ENCODE measurements around the gene FOXK1. TPM values are rescaled to one million over a fixed set of nuclear protein-coding genes. Genes with fewer than 3 reads are reported as not detected.

Gene FOXK1
- total and polyA plus RNA-seq, 2 experiments from 2014 or later: 2.3 to 12.7 TPM

DNA sequence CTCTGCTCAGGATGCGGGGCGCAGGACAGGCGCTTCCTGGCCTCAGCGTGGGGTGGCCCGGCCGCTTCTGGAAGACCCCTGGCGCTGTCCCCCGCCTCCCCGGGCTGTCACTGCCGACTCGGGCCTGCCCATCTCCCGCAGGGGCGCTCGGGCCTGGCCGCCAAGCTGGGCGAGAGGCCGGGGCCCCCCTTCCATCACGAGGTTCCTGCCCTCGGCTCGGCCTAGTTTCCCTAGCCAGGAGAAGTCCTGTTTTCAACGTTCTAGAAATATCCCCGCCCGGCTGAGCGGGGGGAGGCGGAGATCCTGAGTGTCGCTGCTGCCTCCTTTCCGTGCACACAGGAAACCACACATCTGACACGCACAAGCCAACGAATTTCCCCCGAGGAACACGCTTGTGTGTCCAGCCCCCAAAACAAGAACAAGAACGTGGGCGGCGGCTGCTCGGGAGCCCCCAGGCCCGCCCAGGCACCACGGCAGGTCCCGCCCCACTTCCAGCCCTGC, 127.0 kb downstream of the FOXK1 start:
- Histone ChIP-seq H3K79me2 (replicated peaks; ENCODE audit: insufficient read depth) (no peaks in the 10 kb centered on the region), H4K20me1 (replicated peaks; ENCODE audit: insufficient read depth) (no peaks in the 10 kb centered on the region), H2AFZ (no peak overlapping the region), H3K27me3 (ENCODE audit: insufficient read depth) (no peaks in the 10 kb centered on the region), H3K9me2 (ENCODE audit: insufficient read depth) (no peaks in the 10 kb centered on the region), H3F3A (replicated peaks; ENCODE audit: low read depth) (no peaks in the 10 kb centered on the region), H3K4me1 (ENCODE audit: insufficient read depth) (peaks cover 3% of the 10 kb centered on the region; the same call in 1 of the 2 replicates), H3K4me2 (0 out of 2 replicates have a peak overlapping the region, but pooled peaks have one; percentile 43), H3K4me3 (no peak overlapping the region), H3K36me3 (ENCODE audit: insufficient read depth) (no peaks in the 10 kb centered on the region), H3K27ac (ENCODE audit: low read depth) (no peak overlapping the region)
- TF ChIP-seq JUNB (IDR thresholded peaks at IDR 0.05; ENCODE audit: unreplicated experiment): no peak
- TF ChIP-seq NANOG (IDR thresholded peaks at IDR 0.05; ENCODE audit: borderline replicate concordance): no peak
- no peak for TF ChIP-seq POLR2AphosphoS5 (IDR thresholded peaks at IDR 0.05; ENCODE audit: low read depth)
- no peak for TF ChIP-seq CTCF (conservative IDR thresholded peaks at IDR 0.05; ENCODE audit: low read depth in 2 of 2)
- TF ChIP-seq, protein P1, sequence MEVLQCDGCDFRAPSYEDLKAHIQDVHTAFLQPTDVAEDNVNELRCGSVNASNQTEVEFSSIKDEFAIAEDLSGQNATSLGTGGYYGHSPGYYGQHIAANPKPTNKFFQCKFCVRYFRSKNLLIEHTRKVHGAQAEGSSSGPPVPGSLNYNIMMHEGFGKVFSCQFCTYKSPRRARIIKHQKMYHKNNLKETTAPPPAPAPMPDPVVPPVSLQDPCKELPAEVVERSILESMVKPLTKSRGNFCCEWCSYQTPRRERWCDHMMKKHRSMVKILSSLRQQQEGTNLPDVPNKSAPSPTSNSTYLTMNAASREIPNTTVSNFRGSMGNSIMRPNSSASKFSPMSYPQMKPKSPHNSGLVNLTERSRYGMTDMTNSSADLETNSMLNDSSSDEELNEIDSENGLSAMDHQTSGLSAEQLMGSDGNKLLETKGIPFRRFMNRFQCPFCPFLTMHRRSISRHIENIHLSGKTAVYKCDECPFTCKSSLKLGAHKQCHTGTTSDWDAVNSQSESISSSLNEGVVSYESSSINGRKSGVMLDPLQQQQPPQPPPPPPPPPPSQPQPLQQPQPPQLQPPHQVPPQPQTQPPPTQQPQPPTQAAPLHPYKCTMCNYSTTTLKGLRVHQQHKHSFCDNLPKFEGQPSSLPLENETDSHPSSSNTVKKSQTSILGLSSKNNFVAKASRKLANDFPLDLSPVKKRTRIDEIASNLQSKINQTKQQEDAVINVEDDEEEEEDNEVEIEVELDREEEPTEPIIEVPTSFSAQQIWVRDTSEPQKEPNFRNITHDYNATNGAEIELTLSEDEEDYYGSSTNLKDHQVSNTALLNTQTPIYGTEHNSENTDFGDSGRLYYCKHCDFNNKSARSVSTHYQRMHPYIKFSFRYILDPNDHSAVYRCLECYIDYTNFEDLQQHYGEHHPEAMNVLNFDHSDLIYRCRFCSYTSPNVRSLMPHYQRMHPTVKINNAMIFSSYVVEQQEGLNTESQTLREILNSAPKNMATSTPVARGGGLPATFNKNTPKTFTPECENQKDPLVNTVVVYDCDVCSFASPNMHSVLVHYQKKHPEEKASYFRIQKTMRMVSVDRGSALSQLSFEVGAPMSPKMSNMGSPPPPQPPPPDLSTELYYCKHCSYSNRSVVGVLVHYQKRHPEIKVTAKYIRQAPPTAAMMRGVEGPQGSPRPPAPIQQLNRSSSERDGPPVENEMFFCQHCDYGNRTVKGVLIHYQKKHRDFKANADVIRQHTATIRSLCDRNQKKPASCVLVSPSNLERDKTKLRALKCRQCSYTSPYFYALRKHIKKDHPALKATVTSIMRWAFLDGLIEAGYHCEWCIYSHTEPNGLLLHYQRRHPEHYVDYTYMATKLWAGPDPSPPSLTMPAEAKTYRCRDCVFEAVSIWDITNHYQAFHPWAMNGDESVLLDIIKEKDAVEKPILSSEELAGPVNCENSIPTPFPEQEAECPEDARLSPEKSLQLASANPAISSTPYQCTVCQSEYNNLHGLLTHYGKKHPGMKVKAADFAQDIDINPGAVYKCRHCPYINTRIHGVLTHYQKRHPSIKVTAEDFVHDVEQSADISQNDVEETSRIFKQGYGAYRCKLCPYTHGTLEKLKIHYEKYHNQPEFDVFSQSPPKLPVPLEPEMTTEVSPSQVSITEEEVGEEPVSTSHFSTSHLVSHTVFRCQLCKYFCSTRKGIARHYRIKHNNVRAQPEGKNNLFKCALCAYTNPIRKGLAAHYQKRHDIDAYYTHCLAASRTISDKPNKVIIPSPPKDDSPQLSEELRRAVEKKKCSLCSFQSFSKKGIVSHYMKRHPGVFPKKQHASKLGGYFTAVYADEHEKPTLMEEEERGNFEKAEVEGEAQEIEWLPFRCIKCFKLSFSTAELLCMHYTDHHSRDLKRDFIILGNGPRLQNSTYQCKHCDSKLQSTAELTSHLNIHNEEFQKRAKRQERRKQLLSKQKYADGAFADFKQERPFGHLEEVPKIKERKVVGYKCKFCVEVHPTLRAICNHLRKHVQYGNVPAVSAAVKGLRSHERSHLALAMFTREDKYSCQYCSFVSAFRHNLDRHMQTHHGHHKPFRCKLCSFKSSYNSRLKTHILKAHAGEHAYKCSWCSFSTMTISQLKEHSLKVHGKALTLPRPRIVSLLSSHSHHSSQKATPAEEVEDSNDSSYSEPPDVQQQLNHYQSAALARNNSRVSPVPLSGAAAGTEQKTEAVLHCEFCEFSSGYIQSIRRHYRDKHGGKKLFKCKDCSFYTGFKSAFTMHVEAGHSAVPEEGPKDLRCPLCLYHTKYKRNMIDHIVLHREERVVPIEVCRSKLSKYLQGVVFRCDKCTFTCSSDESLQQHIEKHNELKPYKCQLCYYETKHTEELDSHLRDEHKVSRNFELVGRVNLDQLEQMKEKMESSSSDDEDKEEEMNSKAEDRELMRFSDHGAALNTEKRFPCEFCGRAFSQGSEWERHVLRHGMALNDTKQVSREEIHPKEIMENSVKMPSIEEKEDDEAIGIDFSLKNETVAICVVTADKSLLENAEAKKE (CRISPR knock-in tag; IDR thresholded peaks at IDR 0.05): no peak
- TF ChIP-seq ZNF331 (CRISPR knock-in tag; IDR thresholded peaks at IDR 0.05; ENCODE audit: low read depth): no peak
- TF ChIP-seq, protein P2, sequence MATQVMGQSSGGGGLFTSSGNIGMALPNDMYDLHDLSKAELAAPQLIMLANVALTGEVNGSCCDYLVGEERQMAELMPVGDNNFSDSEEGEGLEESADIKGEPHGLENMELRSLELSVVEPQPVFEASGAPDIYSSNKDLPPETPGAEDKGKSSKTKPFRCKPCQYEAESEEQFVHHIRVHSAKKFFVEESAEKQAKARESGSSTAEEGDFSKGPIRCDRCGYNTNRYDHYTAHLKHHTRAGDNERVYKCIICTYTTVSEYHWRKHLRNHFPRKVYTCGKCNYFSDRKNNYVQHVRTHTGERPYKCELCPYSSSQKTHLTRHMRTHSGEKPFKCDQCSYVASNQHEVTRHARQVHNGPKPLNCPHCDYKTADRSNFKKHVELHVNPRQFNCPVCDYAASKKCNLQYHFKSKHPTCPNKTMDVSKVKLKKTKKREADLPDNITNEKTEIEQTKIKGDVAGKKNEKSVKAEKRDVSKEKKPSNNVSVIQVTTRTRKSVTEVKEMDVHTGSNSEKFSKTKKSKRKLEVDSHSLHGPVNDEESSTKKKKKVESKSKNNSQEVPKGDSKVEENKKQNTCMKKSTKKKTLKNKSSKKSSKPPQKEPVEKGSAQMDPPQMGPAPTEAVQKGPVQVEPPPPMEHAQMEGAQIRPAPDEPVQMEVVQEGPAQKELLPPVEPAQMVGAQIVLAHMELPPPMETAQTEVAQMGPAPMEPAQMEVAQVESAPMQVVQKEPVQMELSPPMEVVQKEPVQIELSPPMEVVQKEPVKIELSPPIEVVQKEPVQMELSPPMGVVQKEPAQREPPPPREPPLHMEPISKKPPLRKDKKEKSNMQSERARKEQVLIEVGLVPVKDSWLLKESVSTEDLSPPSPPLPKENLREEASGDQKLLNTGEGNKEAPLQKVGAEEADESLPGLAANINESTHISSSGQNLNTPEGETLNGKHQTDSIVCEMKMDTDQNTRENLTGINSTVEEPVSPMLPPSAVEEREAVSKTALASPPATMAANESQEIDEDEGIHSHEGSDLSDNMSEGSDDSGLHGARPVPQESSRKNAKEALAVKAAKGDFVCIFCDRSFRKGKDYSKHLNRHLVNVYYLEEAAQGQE (IDR thresholded peaks at IDR 0.05; ENCODE audit: unreplicated experiment): no peak
- TF ChIP-seq EZH2phosphoT487 (IDR thresholded peaks at IDR 0.05; ENCODE audit: unreplicated experiment): no peak
- no peak for TF ChIP-seq CREB1 (CRISPR knock-in tag; IDR thresholded peaks at IDR 0.05; ENCODE audit: low read depth)
- TF ChIP-seq EZH2 (IDR thresholded peaks at IDR 0.05; ENCODE audit: low read depth, unreplicated experiment): no peak
- no peak for TF ChIP-seq STAT1 (IDR thresholded peaks at IDR 0.05; ENCODE audit: unreplicated experiment)
- Mint-ChIP-seq H3K9me3 (peaks cover 9% of the 10 kb centered on the region; the same call in 1 of the 3 replicates), H3K27me3 (ENCODE audit: insufficient read depth, low read depth, poor library complexity) (peaks cover 10% of the 10 kb centered on the region), H3K4me1 (peaks cover 1% of the 10 kb centered on the region; the same call in 2 of the 3 replicates), H3K36me3 (ENCODE audit: low read depth) (no peaks in the 10 kb centered on the region; the same call in 2 of the 3 replicates), H3K4me3 (no peak overlapping the region), H3K27ac (no peak overlapping the region)
- ATAC-seq (peak; percentile 19; the same call in 2 of the 3 replicates), DNase-seq (ENCODE audit: low spot score) (no peak)
